Peyer's patch (tissue), 4 donors: ENCODE results near the gene SERPINF2. TPM values are rescaled to one million over a fixed set of nuclear protein-coding genes. Genes with fewer than 3 reads are reported as not detected.
A peak's percentile ranks its signal among the peaks of the same experiment; 100 is the strongest.

ENCODE experiments used
- DNase-seq, 3 donors: peaks; one replicate each; pipeline ENCODE4 v3.0.0-alpha.2; 2017 to 2019
- H3K27ac ChIP-seq, 4 donors: fragments of 200-600 bp; sonication (generic); one replicate each; pipeline ENCODE4 v1.5.1; 2016 to 2019
- H3K27me3 ChIP-seq, 2 donors: fragments of 200-600 bp; sonication (generic); one replicate each; pipeline ENCODE4 v1.5.1; 2019
- H3K36me3 ChIP-seq, 3 donors: fragments of 200-600 bp; sonication (generic); one replicate each; pipeline ENCODE4 v1.5.1; 2016 to 2019
- H3K4me1 ChIP-seq, 4 donors: fragments of 200-600 bp; sonication (generic); one replicate each; pipeline ENCODE4 v1.5.1; 2016 to 2019
- H3K4me3 ChIP-seq, 4 donors: fragments of 200-600 bp; sonication (generic); 1 replicate in 3 of 4; 2 replicates in 1 of 4; pipeline ENCODE4 v1.5.1; 2016 to 2019; ENCODE audit warnings: mild to moderate bottlenecking in 1 of 4
- H3K9me3 ChIP-seq, 4 donors: fragments of 200-600 bp; sonication (generic); one replicate each; pipeline ENCODE4 v1.5.1; 2016 to 2019; ENCODE audit warnings: mild to moderate bottlenecking in 1 of 4
- CTCF ChIP-seq, 6 experiments: fragments of 450-650 bp in 4 of 6; fragments of 200-600 bp in 2 of 6; sonication (generic) in 1 of 6; IDR thresholded peaks; one replicate each; pipeline ENCODE4 v1.5.1; 2017 to 2019; ENCODE audit warnings: antibody characterized with exemption in 6 of 6, mild to moderate bottlenecking in 3 of 6, moderate library complexity in 1 of 6
- POLR2A ChIP-seq, 2 donors: fragments of 450-650 bp; IDR thresholded peaks; one replicate each; pipeline ENCODE4 v1.5.1; 2017; ENCODE audit warnings: antibody characterized with exemption in 2 of 2, mild to moderate bottlenecking in 2 of 2, moderate library complexity in 2 of 2
- total RNA-seq, 4 donors: library from RNA; depleted of rRNA; stranded (reverse); fragments of >200 nt; gene quantifications; one replicate each; pipeline ENCODE4 v1.1.0, GENCODE V29; 2016

Gene SERPINF2
- total RNA-seq, 4 donors from 2014 or later: 4.0 to 9.6 (median 5.6) TPM

- TF ChIP-seq CTCF (IDR thresholded peaks at IDR 0.05): no peak
- no peak for TF ChIP-seq POLR2A (IDR thresholded peaks at IDR 0.05)
- H3K4me1 ChIP-seq: no peaks in the 10 kb centered on the region
- no peak overlapping the region for H3K27ac ChIP-seq
- H3K9me3 ChIP-seq: no peaks in the 10 kb centered on the region
- H3K36me3 ChIP-seq: peaks cover 0 to 46% (median 0%) of the 10 kb centered on the region in 3 donors
- H3K4me3 ChIP-seq: no peak overlapping the region
- peak in 1 of 3 donors; percentile 11 for DNase-seq
- no peaks in the 10 kb centered on the region for H3K27me3 ChIP-seq
Observed at GRCh38 chr17:1800712-1801111, 58.0 kb downstream of the SERPINF2 start.

GRCh38 chr17:1802429-1802828 lies 59.8 kb downstream of the SERPINF2 start:
- Histone ChIP-seq H3K27me3 (no peaks in the 10 kb centered on the region), H3K27ac (no peak overlapping the region), H3K4me3 (no peak overlapping the region), H3K36me3 (peaks cover 0 to 46% (median 0%) of the 10 kb centered on the region in 3 donors), H3K9me3 (no peaks in the 10 kb centered on the region), H3K4me1 (no peaks in the 10 kb centered on the region)
- no peak for DNase-seq
- TF ChIP-seq CTCF (IDR thresholded peaks at IDR 0.05): no peak
- TF ChIP-seq POLR2A (IDR thresholded peaks at IDR 0.05): no peak

- Histone ChIP-seq H3K4me1 (no peaks in the 10 kb centered on the region), H3K36me3 (peaks cover 0 to 46% (median 0%) of the 10 kb centered on the region in 3 donors), H3K4me3 (no peak overlapping the region), H3K27ac (no peak overlapping the region), H3K27me3 (no peaks in the 10 kb centered on the region), H3K9me3 (no peaks in the 10 kb centered on the region)
- DNase-seq: peak in 1 of 3 donors; percentile 18
- TF ChIP-seq POLR2A (IDR thresholded peaks at IDR 0.05): no peak
Observed at GRCh38 chr17:1803280-1803679, 60.6 kb downstream of the SERPINF2 start.

Other genes with a start within 250 kb of the SERPINF2 start
- gene INPP5K, start 226.3 kb upstream of the SERPINF2 start, total RNA-seq: 100 to 1,000 TPM in 1 of 4 donors, 10 to 100 TPM in 3; 60.9 to 163 (median 64.7) TPM
- 100 to 1,000 TPM in 2 of 4 donors, 10 to 100 TPM in 2; 88.2 to 132 (median 107) TPM for gene PITPNA, start 180.1 kb upstream of the SERPINF2 start, total RNA-seq
- 100 to 1,000 TPM in 1 of 4 donors, 10 to 100 TPM in 3; 58.6 to 103 (median 69.0) TPM for gene SLC43A2, start 114.0 kb upstream of the SERPINF2 start, total RNA-seq
- gene SCARF1, start 97.1 kb upstream of the SERPINF2 start, total RNA-seq: 10 to 100 TPM in 3 of 4 donors, 1 to 10 TPM in 1; 9.8 to 32.2 (median 20.3) TPM
- 100 to 1,000 TPM in 1 of 4 donors, 10 to 100 TPM in 3; 29.7 to 173 (median 92.3) TPM for gene RILP, start 93.0 kb upstream of the SERPINF2 start, total RNA-seq
- 100 to 1,000 TPM; 138 to 390 (median 226) TPM for gene PRPF8, start 58.0 kb upstream of the SERPINF2 start, total RNA-seq
- gene TLCD2, start 32.5 kb upstream of the SERPINF2 start, total RNA-seq: 10 to 100 TPM in 3 of 4 donors, 1 to 10 TPM in 1; 8.3 to 37.8 (median 19.5) TPM
- 10 to 100 TPM; 37.1 to 83.3 (median 59.2) TPM for gene WDR81, start 18.2 kb upstream of the SERPINF2 start, total RNA-seq
- 100 to 1,000 TPM in 1 of 4 donors, 10 to 100 TPM in 3; 28.7 to 306 (median 81.6) TPM for gene SERPINF1, start 19.2 kb downstream of the SERPINF2 start, total RNA-seq
- 10 to 100 TPM; 31.2 to 42.1 (median 39.8) TPM for gene SMYD4, start 87.0 kb downstream of the SERPINF2 start, total RNA-seq
- 10 to 100 TPM; 17.2 to 32.2 (median 26.0) TPM for gene RPA1, start 87.1 kb downstream of the SERPINF2 start, total RNA-seq